ENCODE data around the gene LGI2. TPM values are rescaled to one million over a fixed set of nuclear protein-coding genes. Genes with fewer than 3 reads are reported as not detected.
"Not testable (repeated sequence)": the region's sequence is repeated elsewhere in the genome, so short reads cannot be mapped to it uniquely, and the experiment has no call there.

The LGI2 gene
- total RNA-seq, 1 experiment from 2014 or later, result not detected

- Histone ChIP-seq H2AFZ (ENCODE audit: low read length) (no peak overlapping the region), H3K27me3 (ENCODE audit: low read length) (no peaks in the 10 kb centered on the region), H3K36me3 (ENCODE audit: insufficient read depth, low read length) (no peaks in the 10 kb centered on the region; the same call in 1 of the 2 replicates), H3K4me3 (ENCODE audit: low read length) (no peak overlapping the region), H3K79me2 (ENCODE audit: low read length) (no peaks in the 10 kb centered on the region), H3K27ac (ENCODE audit: low read length) (no peak overlapping the region), H4K20me1 (ENCODE audit: insufficient read depth, low read depth, low read length) (no peaks in the 10 kb centered on the region), H3K4me2 (ENCODE audit: low read depth, low read length, poor library complexity, severe bottlenecking) (no peak overlapping the region), H3K9me3 (ENCODE audit: low read length) (no peaks in the 10 kb centered on the region), H3K9me2 (replicated peaks; ENCODE audit: insufficient read depth, low read length) (no peaks in the 10 kb centered on the region), H3K9ac (ENCODE audit: low read length) (no peak overlapping the region), H3K4me1 (ENCODE audit: low read length) (no peaks in the 10 kb centered on the region)
- no peak for DNase-seq
Observed at GRCh38 chr4:25059791-25060190, 29.0 kb upstream of the LGI2 start.

GRCh38 chr4:25058796-25059195 is 28.1 kb upstream of the LGI2 start:
- no peaks in the 10 kb centered on the region for H3K27me3 ChIP-seq (ENCODE audit: low read length)
- peak; percentile 55 for DNase-seq
- H3K27ac ChIP-seq (ENCODE audit: low read length), result no peak overlapping the region
- H3K9ac ChIP-seq (ENCODE audit: low read length), result no peak overlapping the region
- no peak overlapping the region for H3K4me3 ChIP-seq (ENCODE audit: low read length)
- no peaks in the 10 kb centered on the region for H3K79me2 ChIP-seq (ENCODE audit: low read length)
- no peak overlapping the region for H3K4me2 ChIP-seq (ENCODE audit: low read depth, low read length, poor library complexity, severe bottlenecking)
- H4K20me1 ChIP-seq (ENCODE audit: insufficient read depth, low read depth, low read length), result no peaks in the 10 kb centered on the region
- no peaks in the 10 kb centered on the region; the same call in 1 of the 2 replicates for H3K36me3 ChIP-seq (ENCODE audit: insufficient read depth, low read length)
- H3K9me2 ChIP-seq (replicated peaks; ENCODE audit: insufficient read depth, low read length), result no peaks in the 10 kb centered on the region
- no peaks in the 10 kb centered on the region for H3K4me1 ChIP-seq (ENCODE audit: low read length)
- H2AFZ ChIP-seq (ENCODE audit: low read length), result 0 out of 2 replicates have a peak overlapping the region, but pooled peaks have one; percentile 54
- no peaks in the 10 kb centered on the region for H3K9me3 ChIP-seq (ENCODE audit: low read length)

DNA sequence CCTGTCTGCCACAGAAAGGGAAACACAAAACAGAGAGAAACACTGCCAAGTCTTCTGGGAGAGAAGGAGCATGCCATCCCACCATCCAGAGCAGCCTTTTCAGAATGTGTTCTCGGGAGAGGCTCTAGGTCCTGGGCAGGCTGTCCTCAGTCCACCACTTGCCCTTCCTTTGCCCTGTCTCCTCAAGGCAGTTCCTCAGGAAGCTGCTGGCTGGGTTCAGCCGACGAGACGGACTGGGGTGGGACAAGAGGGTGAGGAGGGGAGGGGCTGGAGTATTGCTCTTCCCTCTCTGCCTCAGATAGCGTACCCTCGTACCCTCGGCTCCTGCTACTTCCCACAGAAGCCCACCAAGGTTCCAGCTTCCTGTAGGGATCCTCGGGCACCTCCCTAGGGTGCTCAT is 26.6 kb upstream of the LGI2 start:
- Histone ChIP-seq H3K9ac (ENCODE audit: low read length) (no peak overlapping the region), H3K4me1 (ENCODE audit: low read length) (no peaks in the 10 kb centered on the region), H4K20me1 (ENCODE audit: insufficient read depth, low read depth, low read length) (no peaks in the 10 kb centered on the region), H3K36me3 (ENCODE audit: insufficient read depth, low read length) (no peaks in the 10 kb centered on the region; the same call in 1 of the 2 replicates), H3K9me2 (replicated peaks; ENCODE audit: insufficient read depth, low read length) (no peaks in the 10 kb centered on the region), H3K4me2 (ENCODE audit: low read depth, low read length, poor library complexity, severe bottlenecking) (no peak overlapping the region), H3K27ac (ENCODE audit: low read length) (no peak overlapping the region), H3K4me3 (ENCODE audit: low read length) (no peak overlapping the region), H3K9me3 (ENCODE audit: low read length) (no peaks in the 10 kb centered on the region), H3K79me2 (ENCODE audit: low read length) (no peaks in the 10 kb centered on the region), H3K27me3 (ENCODE audit: low read length) (no peaks in the 10 kb centered on the region), H2AFZ (ENCODE audit: low read length) (no peak overlapping the region)
- DNase-seq, result no peak

GRCh38 chr4:25052037-25052436 is 21.3 kb upstream of the LGI2 start:
- not testable (repeated sequence) for H3K36me3 ChIP-seq (ENCODE audit: insufficient read depth, low read length); H3K4me1 ChIP-seq (ENCODE audit: low read length); H2AFZ ChIP-seq (ENCODE audit: low read length); H4K20me1 ChIP-seq (ENCODE audit: insufficient read depth, low read depth, low read length); H3K79me2 ChIP-seq (ENCODE audit: low read length); H3K9me2 ChIP-seq (replicated peaks; ENCODE audit: insufficient read depth, low read length); H3K4me3 ChIP-seq (ENCODE audit: low read length); H3K27me3 ChIP-seq (ENCODE audit: low read length); H3K9me3 ChIP-seq (ENCODE audit: low read length); H3K27ac ChIP-seq (ENCODE audit: low read length); H3K4me2 ChIP-seq (ENCODE audit: low read depth, low read length, poor library complexity, severe bottlenecking); H3K9ac ChIP-seq (ENCODE audit: low read length)
- DNase-seq, result peak; percentile 58

DNA sequence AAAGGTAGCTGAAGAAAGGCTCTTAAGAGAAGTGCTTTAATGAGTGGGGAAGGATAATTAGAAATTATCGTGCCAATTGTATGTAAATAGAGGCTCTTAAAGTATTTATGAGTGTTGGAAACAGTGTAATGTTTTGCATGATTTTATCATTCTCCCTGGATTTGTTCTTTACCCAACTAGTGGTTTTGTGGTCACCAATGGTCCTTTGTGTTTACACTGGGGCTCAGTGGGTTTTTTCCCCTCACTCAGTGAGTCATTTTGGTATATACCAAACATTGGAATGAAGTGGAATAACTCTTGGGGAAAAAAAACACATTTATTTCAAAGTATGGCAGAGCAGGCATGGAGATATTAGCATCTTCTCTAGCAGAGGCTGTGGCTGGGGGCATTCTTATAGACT is 20.8 kb upstream of the LGI2 start:
- H3K27ac ChIP-seq (ENCODE audit: low read length), result no peak overlapping the region
- no peaks in the 10 kb centered on the region for H3K27me3 ChIP-seq (ENCODE audit: low read length)
- no peak overlapping the region for H2AFZ ChIP-seq (ENCODE audit: low read length)
- H3K79me2 ChIP-seq (ENCODE audit: low read length), result no peaks in the 10 kb centered on the region
- no peaks in the 10 kb centered on the region for H3K36me3 ChIP-seq (ENCODE audit: insufficient read depth, low read length)
- H3K4me1 ChIP-seq (ENCODE audit: low read length), result no peaks in the 10 kb centered on the region
- H3K9me2 ChIP-seq (replicated peaks; ENCODE audit: insufficient read depth, low read length), result no peaks in the 10 kb centered on the region
- H4K20me1 ChIP-seq (ENCODE audit: insufficient read depth, low read depth, low read length), result no peaks in the 10 kb centered on the region
- H3K9me3 ChIP-seq (ENCODE audit: low read length), result no peaks in the 10 kb centered on the region
- no peak overlapping the region for H3K4me2 ChIP-seq (ENCODE audit: low read depth, low read length, poor library complexity, severe bottlenecking)
- DNase-seq, result no peak
- no peak overlapping the region for H3K4me3 ChIP-seq (ENCODE audit: low read length)
- no peak overlapping the region for H3K9ac ChIP-seq (ENCODE audit: low read length)

GRCh38 chr4:25050370-25051078 is 19.8 kb upstream of the LGI2 start:
- no peaks in the 10 kb centered on the region for H3K27me3 ChIP-seq (ENCODE audit: low read length)
- no peak overlapping the region for H3K4me2 ChIP-seq (ENCODE audit: low read depth, low read length, poor library complexity, severe bottlenecking)
- no peak overlapping the region for H2AFZ ChIP-seq (ENCODE audit: low read length)
- H3K79me2 ChIP-seq (ENCODE audit: low read length), result no peaks in the 10 kb centered on the region
- no peak overlapping the region for H3K4me3 ChIP-seq (ENCODE audit: low read length)
- no peak for DNase-seq
- no peak overlapping the region for H3K27ac ChIP-seq (ENCODE audit: low read length)
- H3K9me2 ChIP-seq (replicated peaks; ENCODE audit: insufficient read depth, low read length), result no peaks in the 10 kb centered on the region
- H3K4me1 ChIP-seq (ENCODE audit: low read length), result no peaks in the 10 kb centered on the region
- H3K9ac ChIP-seq (ENCODE audit: low read length), result no peak overlapping the region
- H3K9me3 ChIP-seq (ENCODE audit: low read length), result no peaks in the 10 kb centered on the region
- no peaks in the 10 kb centered on the region for H3K36me3 ChIP-seq (ENCODE audit: insufficient read depth, low read length)
- no peaks in the 10 kb centered on the region for H4K20me1 ChIP-seq (ENCODE audit: insufficient read depth, low read depth, low read length)

DNA sequence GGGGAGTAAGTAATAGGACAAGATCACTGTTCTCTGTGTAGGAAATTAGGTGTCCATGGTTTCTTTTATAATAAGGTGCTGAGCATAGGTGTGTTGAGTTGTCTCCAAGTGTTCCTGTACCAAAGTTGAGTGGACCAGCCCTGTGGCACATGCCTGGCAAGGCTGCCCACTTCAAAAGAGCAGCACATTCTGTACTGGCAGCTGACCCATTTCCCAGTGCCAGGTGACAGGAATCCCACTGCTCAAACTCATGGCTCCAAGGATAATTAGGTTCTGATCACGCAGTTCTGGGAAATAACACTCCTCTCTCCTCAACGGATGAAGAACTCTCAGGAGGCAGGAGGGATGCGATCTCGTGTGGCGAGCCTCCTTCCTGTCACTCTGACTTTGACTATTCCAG is 12.8 kb upstream of the LGI2 start:
- no peaks in the 10 kb centered on the region for H3K9me2 ChIP-seq (replicated peaks; ENCODE audit: insufficient read depth, low read length)
- no peaks in the 10 kb centered on the region for H3K79me2 ChIP-seq (ENCODE audit: low read length)
- H3K4me2 ChIP-seq (ENCODE audit: low read depth, low read length, poor library complexity, severe bottlenecking), result no peak overlapping the region
- H3K36me3 ChIP-seq (ENCODE audit: insufficient read depth, low read length), result no peaks in the 10 kb centered on the region
- no peak overlapping the region for H3K4me3 ChIP-seq (ENCODE audit: low read length)
- H3K9me3 ChIP-seq (ENCODE audit: low read length), result no peaks in the 10 kb centered on the region
- no peaks in the 10 kb centered on the region for H3K27me3 ChIP-seq (ENCODE audit: low read length)
- H3K27ac ChIP-seq (ENCODE audit: low read length), result no peak overlapping the region
- H3K4me1 ChIP-seq (ENCODE audit: low read length), result no peaks in the 10 kb centered on the region
- no peak overlapping the region for H3K9ac ChIP-seq (ENCODE audit: low read length)
- DNase-seq, result no peak
- no peaks in the 10 kb centered on the region for H4K20me1 ChIP-seq (ENCODE audit: insufficient read depth, low read depth, low read length)
- no peak overlapping the region for H2AFZ ChIP-seq (ENCODE audit: low read length)

GRCh38 chr4:25033526-25033925 is 2.8 kb upstream of the LGI2 start:
- no peaks in the 10 kb centered on the region for H4K20me1 ChIP-seq (ENCODE audit: insufficient read depth, low read depth, low read length)
- peaks cover 10% of the 10 kb centered on the region for H3K4me1 ChIP-seq (ENCODE audit: low read length)
- no peak overlapping the region for H3K27ac ChIP-seq (ENCODE audit: low read length)
- H3K79me2 ChIP-seq (ENCODE audit: low read length), result no peaks in the 10 kb centered on the region
- DNase-seq, result no peak
- no peaks in the 10 kb centered on the region for H3K27me3 ChIP-seq (ENCODE audit: low read length)
- H3K4me3 ChIP-seq (ENCODE audit: low read length), result no peak overlapping the region
- H3K4me2 ChIP-seq (ENCODE audit: low read depth, low read length, poor library complexity, severe bottlenecking), result no peak overlapping the region
- H3K9ac ChIP-seq (ENCODE audit: low read length), result no peak overlapping the region
- no peak overlapping the region for H2AFZ ChIP-seq (ENCODE audit: low read length)
- no peaks in the 10 kb centered on the region for H3K9me3 ChIP-seq (ENCODE audit: low read length)
- H3K9me2 ChIP-seq (replicated peaks; ENCODE audit: insufficient read depth, low read length), result no peaks in the 10 kb centered on the region; the same call in 1 of the 2 replicates
- H3K36me3 ChIP-seq (ENCODE audit: insufficient read depth, low read length), result no peaks in the 10 kb centered on the region

Data from Karpas-422 (cell line).